OCI-LY7 (cell line): ENCODE results near the gene EFCAB10. TPM values are rescaled to one million over a fixed set of nuclear protein-coding genes. Genes with fewer than 3 reads are reported as not detected.

Experiments used
- BruUV-seq: library from RNA; stranded (reverse); fragments of 400-500 nt; replicated peaks from 2 replicates; lab custom pipeline; 2021; lab: Mats Ljungman, UMichigan
- CTCF ChIA-PET: fragments of 300-600 bp; sonication (Branson Sonifier 250); formaldehyde crosslinking; loops from one replicate; lab custom pipeline; 2022; ENCODE audit warnings: antibody characterized with exemption; ENCODE audit not compliant: unreplicated experiment; lab: Charles Lee
- POLR2A ChIA-PET: fragments of 300-600 bp; sonication (Branson Sonifier 250); formaldehyde crosslinking; loops from one replicate; lab custom pipeline; 2022; ENCODE audit warnings: antibody characterized with exemption; lab: Charles Lee
- DNase-seq: peaks from one replicate; pipeline ENCODE4 v3.0.0-alpha.2; 2015; ENCODE audit warnings: low spot score
- H2AFZ ChIP-seq: fragments of 200-600 bp; sonication (generic), shearing (Covaris generic); 2 replicates; pipeline ENCODE4 v1.6.1; 2014; ENCODE audit warnings: mild to moderate bottlenecking, antibody characterized with exemption, low read length, moderate library complexity
- H3K27ac ChIP-seq: fragments of 200-600 bp; sonication (generic); 2 replicates; pipeline ENCODE4 v1.5.1; 2014; ENCODE audit warnings: mixed run types, low read depth, mild to moderate bottlenecking, moderate library complexity, low read length, inconsistent platforms; ENCODE audit not compliant: poor library complexity, severe bottlenecking
- H3K36me3 ChIP-seq: fragments of 200-600 bp; sonication (generic); 2 replicates; pipeline ENCODE4 v1.6.1; 2014; ENCODE audit warnings: mild to moderate bottlenecking, antibody characterized with exemption, low read length, moderate library complexity, mixed read lengths; ENCODE audit not compliant: insufficient read depth
- H3K4me1 ChIP-seq: fragments of 200-600 bp; sonication (generic); 2 replicates; pipeline ENCODE4 v1.5.1; 2014; ENCODE audit warnings: mild to moderate bottlenecking, low read length; ENCODE audit not compliant: insufficient read depth, poor library complexity, severe bottlenecking
- H3K4me2 ChIP-seq: fragments of 200-600 bp; sonication (generic); 2 replicates; pipeline ENCODE4 v1.6.1; 2014; ENCODE audit warnings: mild to moderate bottlenecking, low read length
- H3K4me3 ChIP-seq: fragments of 200-600 bp; sonication (generic); 2 replicates; pipeline ENCODE4 v1.5.1; 2014; ENCODE audit warnings: mild to moderate bottlenecking, low read depth, low read length; ENCODE audit not compliant: poor library complexity, severe bottlenecking
- H3K79me2 ChIP-seq: fragments of 200-600 bp; sonication (generic); 2 replicates; pipeline ENCODE4 v1.6.1; 2016; ENCODE audit warnings: low read depth, mild to moderate bottlenecking, low read length, moderate library complexity, mixed read lengths; ENCODE audit not compliant: insufficient read depth
- H3K9me2 ChIP-seq: fragments of 200-600 bp; sonication (generic); 2 replicates; pipeline ENCODE4 v1.6.1; 2016; ENCODE audit warnings: mild to moderate bottlenecking, low read length, mixed read lengths; ENCODE audit not compliant: insufficient read depth
- H3K9me3 ChIP-seq: fragments of 200-600 bp; sonication (generic); 2 replicates; pipeline ENCODE4 v1.6.1; 2014; ENCODE audit warnings: mild to moderate bottlenecking, mixed run types, low read length, mixed read lengths
- H4K20me1 ChIP-seq: fragments of 200-600 bp; sonication (generic); 2 replicates; pipeline ENCODE4 v1.6.1; 2014; ENCODE audit warnings: mild to moderate bottlenecking, antibody characterized with exemption, low read length, moderate library complexity, mixed read lengths; ENCODE audit not compliant: insufficient read depth
- CTCF ChIP-seq: fragments of 200-600 bp; sonication (generic); conservative IDR thresholded peaks from 2 replicates; pipeline ENCODE4 v1.5.1; 2014; ENCODE audit warnings: mild to moderate bottlenecking, antibody characterized with exemption, low read length, moderate library complexity, mixed read lengths
- EZH2phosphoT487 ChIP-seq: fragments of 200-600 bp; sonication (generic); IDR thresholded peaks from 2 replicates; pipeline ENCODE4 v1.6.1; 2018; ENCODE audit warnings: low read depth, borderline replicate concordance, mild to moderate bottlenecking, mixed run types, antibody characterized with exemption, low read length, moderate library complexity, mixed read lengths
- intact Hi-C: fragments of 100-400 bp; cut with micrococcal nuclease; formaldehyde crosslinking; loops from one replicate; pipeline ENCODE4 v1.10.0; 2022; ENCODE audit not compliant: unreplicated experiment
- total RNA-seq, 2 experiments: library from RNA; depleted of rRNA in 1 of 2; stranded (reverse); fragments of >200 nt in 1 of 2; shearing (Covaris generic) in 1 of 2; gene quantifications; 2 replicates each; pipeline ENCODE4 v1.2.3, GENCODE V29; 2014 to 2022

EFCAB10 gene
- total RNA-seq, 2 experiments from 2014 or later = not detected

- no peak overlapping the region for H3K4me3 ChIP-seq
- H3K4me1 ChIP-seq = no peaks in the 10 kb centered on the region
- no peaks in the 10 kb centered on the region for H3K9me2 ChIP-seq
- BruUV-seq = no TSS peak
- TF ChIP-seq CTCF = no peak
- no peak for TF ChIP-seq EZH2phosphoT487
- H4K20me1 ChIP-seq = no peaks in the 10 kb centered on the region
- DNase-seq = no peak
- H3K9me3 ChIP-seq = no peaks in the 10 kb centered on the region
- peaks cover 82% of the 10 kb centered on the region for H3K36me3 ChIP-seq
- H3K27ac ChIP-seq = no peak overlapping the region
- no peak overlapping the region for H2AFZ ChIP-seq
- intact Hi-C loops = no loop called here
- H3K79me2 ChIP-seq = no peaks in the 10 kb centered on the region
- no peak overlapping the region for H3K4me2 ChIP-seq
- ChIA-PET CTCF (no interaction called here), POLR2A (no interaction called here)
These were observed 13.5 kb downstream of the EFCAB10 start for GRCh38 chr7:105567821-105568220.

- H3K4me2 ChIP-seq = no peak overlapping the region
- TF ChIP-seq CTCF = no peak
- no peak for TF ChIP-seq EZH2phosphoT487
- no peaks in the 10 kb centered on the region for H3K9me3 ChIP-seq
- BruUV-seq = no TSS peak
- H3K27ac ChIP-seq = no peak overlapping the region
- ChIA-PET POLR2A (interaction anchor here (0.6 to 1.1 kb wide), 5 partner anchors 9 to 848 kb away, joined by 3 to 4 read pairs (median 3); no protein-coding TSS in a partner anchor), CTCF (no interaction called here)
- no peaks in the 10 kb centered on the region for H4K20me1 ChIP-seq
- H3K79me2 ChIP-seq = no peaks in the 10 kb centered on the region
- intact Hi-C loops = no loop called here
- DNase-seq = no peak
- H3K4me3 ChIP-seq = no peak overlapping the region
- no peaks in the 10 kb centered on the region for H3K4me1 ChIP-seq
- no peaks in the 10 kb centered on the region for H3K9me2 ChIP-seq
- H2AFZ ChIP-seq = no peak overlapping the region
- H3K36me3 ChIP-seq = peaks cover 85% of the 10 kb centered on the region
These were observed 14.3 kb downstream of the EFCAB10 start for GRCh38 chr7:105567024-105567423.

- TF ChIP-seq EZH2phosphoT487 (no peak), CTCF (no peak)
- Histone ChIP-seq H3K36me3 (peaks cover 95% of the 10 kb centered on the region), H3K79me2 (no peaks in the 10 kb centered on the region), H4K20me1 (no peaks in the 10 kb centered on the region), H3K9me3 (no peaks in the 10 kb centered on the region), H3K4me2 (no peak overlapping the region), H3K27ac (no peak overlapping the region), H3K4me1 (no peaks in the 10 kb centered on the region), H3K9me2 (no peaks in the 10 kb centered on the region), H2AFZ (no peak overlapping the region), H3K4me3 (no peak overlapping the region)
- no peak for DNase-seq
- CTCF ChIA-PET = no interaction called here
- POLR2A ChIA-PET = no interaction called here
- BruUV-seq = no TSS peak
- intact Hi-C loops = no loop called here
These were observed 16.1 kb downstream of the EFCAB10 start for GRCh38 chr7:105565190-105565589.
